ENCODE results near the gene IL12RB1.
A peak's percentile ranks its signal among the peaks of the same experiment; 100 is the strongest.

The IL12RB1 gene

GRCh38 chr19:18029617-18030338 lies 57.0 kb downstream of the IL12RB1 start:
- no peak for DNase-seq (ENCODE audit: low spot score)
- TF ChIP-seq CTCF (IDR thresholded peaks at IDR 0.05; ENCODE audit: borderline replicate concordance, control extremely low read depth, extremely low read depth, insufficient read depth, missing control alignments): no peak
- in situ Hi-C loops (cut with MboI; ENCODE audit: low sequenced_read_pairs, unreplicated experiment): no loop called here

- no peak for DNase-seq (ENCODE audit: low spot score)
- in situ Hi-C loops (cut with MboI; ENCODE audit: low sequenced_read_pairs, unreplicated experiment): no loop called here
Observed at GRCh38 chr19:18027151-18027550, 59.6 kb downstream of the IL12RB1 start.

GRCh38 chr19:18023622-18024251 lies 63.0 kb downstream of the IL12RB1 start:
- DNase-seq (ENCODE audit: low spot score): peak; percentile 47
- TF ChIP-seq CTCF (IDR thresholded peaks at IDR 0.05; ENCODE audit: borderline replicate concordance, control extremely low read depth, extremely low read depth, insufficient read depth, missing control alignments): no peak

More at GRCh38 chr19:18027151-18027550, 59.6 kb downstream of the IL12RB1 start:
- TF ChIP-seq CTCF (IDR thresholded peaks at IDR 0.05; ENCODE audit: borderline replicate concordance, control extremely low read depth, extremely low read depth, insufficient read depth, missing control alignments): no peak

GRCh38 chr19:18021121-18021755 lies 65.5 kb downstream of the IL12RB1 start:
- in situ Hi-C loops (cut with MboI; ENCODE audit: low sequenced_read_pairs, unreplicated experiment): no loop called here
- peak; percentile 63 for DNase-seq (ENCODE audit: low spot score)
- TF ChIP-seq CTCF (IDR thresholded peaks at IDR 0.05; ENCODE audit: borderline replicate concordance, control extremely low read depth, extremely low read depth, insufficient read depth, missing control alignments): no peak

More at GRCh38 chr19:18023622-18024251, 63.0 kb downstream of the IL12RB1 start:
- in situ Hi-C loops (cut with MboI; ENCODE audit: low sequenced_read_pairs, unreplicated experiment): no loop called here

- peak; percentile 29 for DNase-seq (ENCODE audit: low spot score)
- TF ChIP-seq CTCF (IDR thresholded peaks at IDR 0.05; ENCODE audit: borderline replicate concordance, control extremely low read depth, extremely low read depth, insufficient read depth, missing control alignments): no peak
- in situ Hi-C loops (cut with MboI; ENCODE audit: low sequenced_read_pairs, unreplicated experiment): no loop called here
Observed at GRCh38 chr19:18020212-18021085, 66.3 kb downstream of the IL12RB1 start.
